ENCODE data around the gene SRPX. TPM values are rescaled to one million over a fixed set of nuclear protein-coding genes. Genes with fewer than 3 reads are reported as not detected.

SRPX gene
- total and polyA plus RNA-seq, 9 donors, result 2.1 to 108 (median 18.1) TPM

GRCh38 chrX:38172596-38172995 is 48.1 kb downstream of the SRPX start:
- no peaks in the 10 kb centered on the region for H3K27me3 ChIP-seq
- H3K9me3 ChIP-seq, result no peaks in the 10 kb centered on the region
- H3K36me3 ChIP-seq, result no peaks in the 10 kb centered on the region
- no peaks in the 10 kb centered on the region for H3K4me1 ChIP-seq (ENCODE audit: insufficient read depth)
- no peak for DNase-seq
- 68 to 75% (median 71%) methylated on average over 3 of the region's 3 CpGs for WGBS, 3 donors
- intact Hi-C loops (cut with DNase I), result loop anchor here in 1 of 4 donors (10.0 kb wide), 1 partner anchor 248 kb away; no protein-coding TSS in a partner anchor
- H3K4me3 ChIP-seq, result no peak overlapping the region
- TF ChIP-seq CTCF (IDR thresholded peaks at IDR 0.05) (no peak), EP300 (IDR thresholded peaks at IDR 0.05) (no peak), POLR2A (IDR thresholded peaks at IDR 0.05) (no peak)
- H3K27ac ChIP-seq, result no peak overlapping the region

GRCh38 chrX:38170556-38170955 is 50.1 kb downstream of the SRPX start:
- H3K27ac ChIP-seq, result no peak overlapping the region
- H3K4me1 ChIP-seq (ENCODE audit: insufficient read depth), result no peaks in the 10 kb centered on the region
- no peaks in the 10 kb centered on the region for H3K27me3 ChIP-seq
- no peak for TF ChIP-seq POLR2A (IDR thresholded peaks at IDR 0.05)
- no peak for TF ChIP-seq CTCF (IDR thresholded peaks at IDR 0.05)
- no peak for TF ChIP-seq EP300 (IDR thresholded peaks at IDR 0.05)
- H3K36me3 ChIP-seq, result no peaks in the 10 kb centered on the region
- H3K9me3 ChIP-seq, result no peaks in the 10 kb centered on the region
- no peak for DNase-seq
- intact Hi-C loops (cut with DNase I), result loop anchor here in 1 of 4 donors (10.0 kb wide), 1 partner anchor 246 kb away; no protein-coding TSS in a partner anchor
- 75 to 86% (median 82%) methylated on average over 1 of the region's 1 CpG for WGBS, 3 donors
- no peak overlapping the region for H3K4me3 ChIP-seq

- intact Hi-C loops (cut with DNase I), result loop anchor here in 1 of 4 donors (5.0 to 10.0 kb wide), 2 partner anchors 239 to 422 kb away; no protein-coding TSS in a partner anchor
- Histone ChIP-seq H3K9me3 (no peaks in the 10 kb centered on the region), H3K27me3 (no peaks in the 10 kb centered on the region), H3K27ac (no peak overlapping the region), H3K4me1 (ENCODE audit: insufficient read depth) (no peaks in the 10 kb centered on the region), H3K36me3 (no peaks in the 10 kb centered on the region), H3K4me3 (no peak overlapping the region)
- DNase-seq, result no peak
- WGBS, 3 donors, result 44 to 53% (median 47%) methylated on average over 2 of the region's 2 CpGs
- TF ChIP-seq CTCF (IDR thresholded peaks at IDR 0.05) (no peak), POLR2A (IDR thresholded peaks at IDR 0.05) (no peak), EP300 (IDR thresholded peaks at IDR 0.05) (no peak)
These were observed 54.1 kb downstream of the SRPX start for GRCh38 chrX:38166478-38167083.

- Histone ChIP-seq H3K27ac (no peak overlapping the region), H3K36me3 (no peaks in the 10 kb centered on the region), H3K4me3 (no peak overlapping the region), H3K27me3 (no peaks in the 10 kb centered on the region), H3K4me1 (ENCODE audit: insufficient read depth) (no peaks in the 10 kb centered on the region), H3K9me3 (no peaks in the 10 kb centered on the region)
- DNase-seq, result no peak
- 62 to 68% (median 68%) methylated on average over 1 of the region's 1 CpG for WGBS, 3 donors
- no peak for TF ChIP-seq CTCF (IDR thresholded peaks at IDR 0.05)
- TF ChIP-seq POLR2A (IDR thresholded peaks at IDR 0.05), result no peak
- no peak for TF ChIP-seq EP300 (IDR thresholded peaks at IDR 0.05)
- intact Hi-C loops (cut with DNase I), result loop anchor here in 1 of 4 donors (5.0 to 10.0 kb wide), 2 partner anchors 238 to 420 kb away; no protein-coding TSS in a partner anchor
These were observed 55.6 kb downstream of the SRPX start for GRCh38 chrX:38165023-38165422.

Measured in ovary (tissue), 9 donors.